Superior temporal gyrus (tissue), 1 donor: ENCODE data around the gene CYP11A1.
"Not testable (repeated sequence)": the region's sequence is repeated elsewhere in the genome, so short reads cannot be mapped to it uniquely, and the experiment has no call there.

Experiments
- DNase-seq: peaks from one replicate; pipeline ENCODE4 v3.0.0-alpha.2; 2016; ENCODE audit errors: extremely low spot score

The CYP11A1 gene

DNA sequence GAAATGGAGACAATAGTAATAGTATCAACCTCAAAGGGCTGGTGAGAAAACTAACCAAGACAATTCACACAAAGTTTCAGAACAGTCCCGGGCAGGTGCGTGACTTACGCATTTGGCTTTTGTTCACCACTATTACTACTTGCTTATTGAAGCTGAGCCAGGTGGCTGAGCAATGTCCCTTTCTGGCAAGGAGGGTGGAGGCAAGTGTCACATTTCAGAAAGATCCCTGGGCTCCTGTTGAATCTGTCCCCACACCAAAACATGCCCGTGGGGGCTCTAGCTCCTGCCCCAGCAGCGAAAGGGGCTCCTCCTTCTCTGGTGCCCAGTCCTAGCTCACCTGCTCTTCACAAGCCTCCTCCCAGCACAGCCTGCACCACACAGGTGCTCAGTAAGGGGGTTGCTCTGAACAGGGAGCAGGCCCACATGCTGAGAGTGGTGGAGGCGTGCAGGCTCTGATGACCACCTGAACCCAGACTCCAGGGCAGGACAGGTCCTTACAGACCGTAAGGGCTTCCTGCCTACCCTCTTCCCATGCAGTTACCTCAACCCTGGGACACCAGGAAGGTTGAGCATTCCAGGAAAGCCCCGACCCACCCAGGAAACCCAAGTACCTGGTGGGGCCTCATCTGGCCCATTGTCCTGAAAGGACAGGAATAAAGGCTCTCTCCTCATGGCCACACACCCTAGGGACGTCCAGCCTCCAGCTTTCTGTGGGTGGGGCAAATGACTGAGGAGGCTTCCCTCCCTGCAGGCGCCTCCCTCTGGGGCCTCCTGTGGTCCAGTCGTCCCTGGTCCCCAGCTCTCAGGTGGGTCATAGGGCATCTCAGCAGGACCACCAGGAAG is 33.7 kb upstream of the CYP11A1 start:
- DNase-seq = no peak

DNA sequence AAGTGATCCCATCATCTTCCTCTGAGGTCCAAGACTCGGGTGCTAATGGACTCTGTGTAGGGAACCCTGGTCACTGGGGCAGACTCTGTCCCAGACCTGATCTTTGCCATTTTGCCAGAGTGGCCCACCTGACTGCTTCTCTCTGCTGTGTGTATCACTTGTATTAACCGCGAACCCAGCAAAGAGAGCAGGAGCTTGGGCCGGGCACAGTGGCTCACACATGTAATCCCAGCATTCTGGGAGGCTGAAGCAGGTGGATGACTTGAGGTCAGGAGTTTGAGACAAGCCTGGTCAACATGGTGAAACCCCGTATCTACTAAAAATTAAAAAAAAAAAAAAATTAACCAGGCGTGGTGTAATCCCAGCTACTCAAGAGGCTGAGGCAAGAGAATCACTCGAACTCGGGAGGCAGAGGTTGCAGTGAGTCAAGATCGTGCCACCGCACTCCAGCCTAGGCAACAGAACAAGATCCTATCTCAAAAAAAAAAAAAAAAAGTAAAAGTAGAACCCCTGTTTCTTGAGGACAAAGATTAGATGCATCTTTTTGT is 32.9 kb upstream of the CYP11A1 start:
- no peak for DNase-seq

- DNase-seq = no peak
These were observed 32.3 kb upstream of the CYP11A1 start for GRCh38 chr15:74399511-74400312.

DNA sequence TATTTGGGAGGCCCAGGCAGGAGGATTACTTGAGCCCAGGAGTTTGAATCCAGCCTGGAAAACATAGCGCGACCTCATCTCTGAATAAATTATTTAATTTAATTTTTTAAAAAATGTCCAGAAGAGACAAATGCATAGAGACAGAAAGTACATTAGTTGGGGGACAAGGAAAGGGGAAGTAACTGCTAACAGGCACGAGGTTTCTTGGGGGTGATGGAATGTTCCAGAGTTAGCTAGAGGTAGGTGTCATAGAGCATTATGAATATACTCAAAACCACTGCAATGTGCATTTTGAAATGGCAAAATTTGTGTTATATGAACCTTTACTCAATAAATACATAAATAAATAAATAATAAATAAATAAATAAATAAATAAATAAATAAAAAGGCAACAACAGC is 31.7 kb upstream of the CYP11A1 start:
- no peak for DNase-seq

DNA sequence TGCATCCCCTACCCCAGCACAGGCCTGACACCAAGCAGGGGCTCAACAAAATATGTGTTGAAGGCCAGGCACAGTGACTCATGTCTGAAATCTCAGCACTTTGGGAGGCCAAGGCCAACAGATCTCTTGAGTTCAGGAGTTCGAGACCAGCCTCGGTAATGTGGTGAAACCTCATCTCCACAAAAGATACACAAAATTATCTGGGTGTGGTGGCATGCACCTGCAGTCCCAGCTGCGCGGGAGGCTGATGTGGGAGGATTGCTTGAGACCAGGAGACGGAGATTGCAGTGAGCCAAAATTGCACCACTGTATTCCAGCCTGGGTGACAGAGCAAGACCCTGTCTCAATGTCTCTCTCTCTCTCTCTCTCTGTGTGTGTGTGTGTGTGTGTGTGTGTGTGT is 30.7 kb upstream of the CYP11A1 start:
- DNase-seq = no peak

DNA sequence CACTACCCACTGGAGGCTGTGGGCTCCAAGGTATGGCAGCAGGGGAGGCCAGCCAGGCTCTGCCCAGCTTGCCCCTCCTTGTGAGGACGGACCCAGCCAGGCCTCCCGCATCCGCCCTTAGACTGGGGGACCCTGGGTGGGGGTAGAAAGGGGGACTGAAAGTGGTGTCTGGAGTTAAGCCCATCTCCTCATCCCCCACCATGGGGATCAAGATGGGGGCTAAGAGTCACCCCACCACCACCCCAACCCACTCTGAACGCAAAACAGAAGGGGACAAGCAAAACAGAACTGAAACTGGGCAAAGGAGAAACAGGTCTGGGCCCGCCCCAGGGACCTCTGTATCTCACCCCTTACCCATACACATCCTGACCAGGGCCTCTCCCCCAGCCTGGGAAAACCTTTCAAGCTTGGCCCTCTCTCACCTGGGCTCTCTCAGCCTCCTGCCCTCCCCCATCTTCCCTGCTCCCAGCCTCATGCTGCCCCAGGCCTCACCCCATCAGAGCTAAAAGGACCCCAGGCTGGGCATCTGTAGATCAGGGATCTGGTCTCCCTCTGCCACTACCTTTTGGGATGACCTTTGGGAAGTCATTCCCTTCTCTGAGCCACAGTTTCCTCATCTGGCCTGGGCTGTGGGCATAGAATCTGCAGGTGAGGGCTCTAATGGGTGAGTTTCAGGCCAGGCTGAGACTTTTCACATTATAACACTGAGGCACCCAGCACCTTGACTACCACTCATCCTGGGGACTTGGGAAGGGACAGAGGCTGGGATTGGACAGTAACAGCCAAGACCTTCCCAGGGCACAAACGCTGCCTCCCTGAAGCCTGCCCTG is 30.0 kb upstream of the CYP11A1 start:
- DNase-seq = no peak

GRCh38 chr15:74396445-74397238 is 29.2 kb upstream of the CYP11A1 start:
- no peak for DNase-seq

DNA sequence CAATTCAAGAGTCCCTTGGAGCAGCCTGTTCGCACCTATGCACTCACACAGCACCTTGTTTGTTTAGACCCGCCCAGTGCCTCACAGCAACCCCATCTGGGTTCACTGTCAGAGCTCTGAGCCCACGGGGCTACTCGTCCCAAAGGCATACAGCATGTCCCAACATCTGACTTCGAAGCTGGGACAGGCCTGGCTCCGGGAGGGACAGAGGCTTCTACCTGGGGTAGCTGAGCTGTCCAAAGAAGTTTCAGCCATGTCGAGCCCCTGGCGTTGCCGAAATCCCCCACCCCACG is 28.6 kb upstream of the CYP11A1 start:
- no peak for DNase-seq

- no peak for DNase-seq
These were observed 28.1 kb upstream of the CYP11A1 start for GRCh38 chr15:74395319-74396145.

DNA sequence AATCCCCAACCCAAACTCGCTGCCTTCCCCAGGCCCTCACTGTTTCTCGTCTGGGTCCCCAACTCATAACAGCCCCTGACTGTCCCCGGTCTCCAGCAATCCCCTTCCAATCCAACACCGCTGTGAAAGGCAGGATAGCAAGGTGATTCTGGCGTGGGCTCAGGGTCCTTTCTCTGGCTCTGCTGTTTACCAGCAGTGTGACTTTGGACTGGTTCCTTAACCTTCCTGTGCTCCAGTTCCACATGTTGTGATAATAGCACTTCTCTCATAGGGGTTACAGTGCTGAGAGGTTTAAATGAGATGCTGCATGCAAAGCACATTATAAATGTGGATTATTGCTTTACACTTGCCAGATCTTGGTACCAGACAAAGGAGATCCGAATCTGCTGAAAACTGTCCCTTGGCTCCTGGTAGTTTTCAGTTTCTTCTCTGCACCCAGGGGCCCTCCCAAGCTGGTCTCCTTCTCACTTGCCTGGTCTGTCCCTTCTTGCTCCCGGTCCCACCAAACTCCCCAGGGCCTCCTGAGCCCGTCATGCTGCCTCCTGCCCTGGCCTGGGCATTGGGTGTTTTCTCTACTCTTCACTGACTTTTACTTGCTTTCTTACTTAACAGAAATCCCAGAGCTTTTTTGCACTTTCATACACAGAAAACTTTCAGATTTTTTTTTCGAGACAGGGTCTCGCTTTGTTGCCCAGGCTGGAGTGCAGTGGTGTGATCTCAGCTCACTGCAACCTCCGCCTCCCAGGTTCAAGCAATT is 26.8 kb upstream of the CYP11A1 start:
- DNase-seq = no peak

GRCh38 chr15:74393423-74393822 is 26.0 kb upstream of the CYP11A1 start:
- DNase-seq = no peak

DNA sequence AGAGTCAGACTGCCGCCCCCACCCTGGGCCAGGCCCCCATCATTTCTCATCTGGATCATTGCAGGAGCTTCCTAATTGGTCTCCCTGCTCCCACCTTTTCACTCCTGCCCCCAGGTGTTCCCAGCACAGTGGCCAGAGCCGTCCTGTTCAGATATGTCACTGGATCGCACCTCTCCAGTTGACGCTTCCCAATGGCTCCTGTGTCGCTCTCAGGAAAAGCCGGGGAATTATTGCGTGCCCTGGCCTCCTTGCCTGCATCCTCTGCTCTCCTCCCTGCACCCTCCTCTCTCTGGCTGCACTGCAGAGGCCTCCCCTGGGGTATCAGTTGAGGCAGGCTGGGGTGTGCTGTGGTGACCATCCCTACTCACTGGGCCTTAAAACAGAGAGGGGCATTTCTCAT is 25.5 kb upstream of the CYP11A1 start:
- DNase-seq = no peak

DNA sequence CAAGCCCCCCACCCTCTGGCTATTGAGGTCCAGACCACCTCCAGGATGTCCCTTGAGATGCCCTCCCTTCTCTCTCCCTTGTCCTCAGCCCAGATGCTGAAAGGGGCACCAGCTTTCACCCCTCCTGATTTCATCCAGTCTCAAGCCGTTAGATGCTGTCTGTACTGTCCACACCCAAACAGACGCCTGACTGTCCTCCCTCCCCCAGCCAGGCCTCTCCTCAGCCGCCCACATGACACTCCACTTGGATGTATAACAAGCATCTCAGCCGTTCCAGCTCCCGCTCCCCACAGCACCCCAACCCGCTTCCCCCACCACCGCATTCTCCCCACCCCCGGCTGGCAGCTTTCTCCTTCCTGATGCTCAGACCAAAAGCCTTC is 25.0 kb upstream of the CYP11A1 start:
- DNase-seq = peak; percentile 60

- DNase-seq = no peak
These were observed 24.4 kb upstream of the CYP11A1 start for GRCh38 chr15:74391582-74392450.

DNA sequence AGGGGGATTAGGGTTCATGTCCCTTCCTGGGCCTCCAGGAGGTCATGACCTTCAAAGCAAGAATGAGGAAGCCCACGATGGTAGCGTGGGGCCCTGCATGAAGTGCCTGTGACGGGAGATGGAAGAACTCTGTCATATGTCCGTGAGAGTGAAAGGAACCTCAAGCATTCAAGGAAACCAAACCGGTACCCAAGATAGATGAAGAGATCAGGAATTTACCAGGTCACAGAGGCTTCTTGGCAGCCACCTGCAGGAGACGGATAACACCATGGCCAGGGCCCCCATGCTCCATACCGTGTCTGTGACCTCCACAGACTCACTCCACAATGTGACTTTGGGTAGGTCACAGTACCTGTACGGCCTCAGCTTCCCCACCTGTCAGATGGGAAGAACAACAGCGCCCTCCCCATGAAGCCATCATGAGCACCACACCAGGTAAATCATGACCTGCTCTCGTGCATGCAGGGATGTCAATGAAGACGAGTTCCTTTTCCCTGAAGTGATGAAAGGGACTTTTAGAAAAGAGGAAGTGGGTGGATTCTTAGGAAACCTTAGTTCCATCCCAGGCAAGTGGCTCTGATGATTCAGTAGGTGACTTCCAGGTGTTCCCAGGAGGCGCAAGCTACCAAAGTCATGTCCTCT is 23.3 kb upstream of the CYP11A1 start:
- no peak for DNase-seq

DNA sequence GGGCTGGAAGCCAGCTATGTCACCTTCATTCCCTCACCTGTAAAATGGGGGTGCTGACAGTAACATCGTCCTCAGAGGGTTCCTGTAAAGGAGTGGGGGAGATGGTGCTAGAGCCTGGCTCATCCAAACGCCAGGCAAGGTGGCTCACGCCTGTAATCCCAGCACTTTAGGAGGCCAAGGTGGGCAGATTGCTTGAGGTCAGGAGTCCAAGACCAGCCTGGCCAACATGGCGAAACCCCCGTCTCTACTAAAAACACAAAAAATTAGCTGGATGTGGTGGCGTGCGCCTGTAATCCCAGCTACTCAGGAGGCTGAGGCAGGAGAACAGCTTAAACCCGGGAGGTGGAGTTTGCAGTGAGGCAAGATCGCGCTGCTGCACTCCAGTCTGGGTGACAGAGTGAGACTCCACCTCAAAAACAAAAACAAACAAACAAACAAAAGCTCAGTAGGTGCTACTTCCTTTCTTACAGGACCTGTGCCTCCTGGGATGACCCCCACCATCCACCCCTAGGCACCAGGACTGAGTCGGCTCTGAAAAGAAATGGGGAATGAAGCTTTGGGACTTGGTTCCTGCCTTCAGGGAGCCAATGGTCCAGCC is 22.7 kb upstream of the CYP11A1 start:
- DNase-seq = not testable (repeated sequence)

DNA sequence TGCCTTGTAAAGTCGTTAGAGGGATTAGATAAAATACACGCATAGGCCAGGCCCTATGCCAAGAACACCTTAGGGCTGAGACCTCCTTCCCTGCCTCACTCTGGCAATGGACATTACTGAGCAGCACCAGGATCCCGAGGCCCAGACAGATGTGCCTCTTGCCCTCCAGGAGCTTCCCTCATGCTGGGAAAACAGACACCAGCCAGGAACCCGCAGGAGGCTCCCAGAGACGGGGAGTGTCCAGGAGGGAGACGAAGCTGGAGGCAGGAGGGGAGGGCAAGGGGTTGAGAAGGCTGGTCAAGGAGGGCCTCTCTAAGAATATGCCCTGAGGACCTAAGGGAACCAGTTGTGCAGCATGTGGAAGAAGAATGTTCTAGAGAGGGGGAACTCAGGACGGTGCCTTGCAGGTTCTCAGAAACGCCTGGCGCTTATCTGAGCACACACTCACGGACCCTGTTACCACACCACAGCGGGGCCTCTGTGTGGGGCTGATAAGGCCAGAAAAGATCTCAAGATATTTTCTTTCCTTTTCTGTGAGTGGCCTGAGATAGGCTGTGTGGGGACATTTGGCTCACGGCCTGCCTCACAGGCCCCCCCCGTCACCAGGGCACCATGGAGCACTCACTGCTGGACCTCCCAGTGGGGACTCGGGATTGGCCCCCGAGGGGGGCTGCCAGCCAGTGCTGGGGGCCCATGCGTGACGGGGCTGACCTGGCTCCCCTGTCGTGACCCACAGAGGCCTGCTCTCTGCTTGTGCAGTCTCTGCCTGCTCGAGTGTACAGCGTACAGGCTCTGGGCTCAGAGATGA is 22.0 kb upstream of the CYP11A1 start:
- DNase-seq = no peak
